Mucosa of rectum (tissue), 2 donors: ENCODE results near the gene SELE.
A peak's percentile ranks its signal among the peaks of the same experiment; 100 is the strongest.
"Not testable (repeated sequence)": the region's sequence is repeated elsewhere in the genome, so short reads cannot be mapped to it uniquely, and the experiment has no call there.

Experiments
- H3K27ac ChIP-seq, 2 donors: one replicate each; pipeline ENCODE4 v1.7.0; 2013; ENCODE audit warnings: inconsistent platforms in 2 of 2, low read depth in 2 of 2, low read length in 2 of 2
- H3K27me3 ChIP-seq, 2 donors: one replicate each; pipeline ENCODE4 v1.7.0; 2013; ENCODE audit warnings: low read length in 2 of 2; ENCODE audit not compliant: control insufficient read depth in 2 of 2, insufficient read depth in 2 of 2
- H3K36me3 ChIP-seq, 2 donors: one replicate each; pipeline ENCODE4 v1.7.0; 2013; ENCODE audit warnings: low read length in 2 of 2; ENCODE audit not compliant: control insufficient read depth in 2 of 2, insufficient read depth in 2 of 2
- H3K4me1 ChIP-seq, 2 donors: one replicate each; pipeline ENCODE4 v1.7.0; 2013; ENCODE audit warnings: low read length in 2 of 2, mild to moderate bottlenecking in 1 of 2; ENCODE audit not compliant: control insufficient read depth in 2 of 2, insufficient read depth in 2 of 2
- H3K4me3 ChIP-seq, 2 donors: one replicate each; pipeline ENCODE4 v1.7.0; 2013; ENCODE audit warnings: low read length in 2 of 2
- H3K9ac ChIP-seq, 2 donors: one replicate each; pipeline ENCODE4 v1.7.0; 2013; ENCODE audit warnings: low read length in 2 of 2, low read depth in 1 of 2, mild to moderate bottlenecking in 1 of 2
- H3K9me3 ChIP-seq, 2 donors: one replicate each; pipeline ENCODE4 v1.7.0; 2013; ENCODE audit warnings: low read length in 2 of 2; ENCODE audit not compliant: control insufficient read depth in 2 of 2
- donor health status: healthy.
- donor health status: Normal muscosa, but diverticular disease.

SELE gene

GRCh38 chr1:169689395-169689794, 44.5 kb downstream of the SELE start:
- Histone ChIP-seq H3K27me3 (no peaks in the 10 kb centered on the region), H3K36me3 (no peaks in the 10 kb centered on the region), H3K9ac (no peak overlapping the region), H3K27ac (no peak overlapping the region), H3K9me3 (no peaks in the 10 kb centered on the region), H3K4me3 (no peak overlapping the region), H3K4me1 (no peaks in the 10 kb centered on the region)

- not testable (repeated sequence) for H3K4me1 ChIP-seq, H3K9me3 ChIP-seq, H3K36me3 ChIP-seq, H3K4me3 ChIP-seq, H3K27ac ChIP-seq, H3K9ac ChIP-seq, H3K27me3 ChIP-seq
Measured at GRCh38 chr1:169688377-169688776, 45.5 kb downstream of the SELE start.

DNA sequence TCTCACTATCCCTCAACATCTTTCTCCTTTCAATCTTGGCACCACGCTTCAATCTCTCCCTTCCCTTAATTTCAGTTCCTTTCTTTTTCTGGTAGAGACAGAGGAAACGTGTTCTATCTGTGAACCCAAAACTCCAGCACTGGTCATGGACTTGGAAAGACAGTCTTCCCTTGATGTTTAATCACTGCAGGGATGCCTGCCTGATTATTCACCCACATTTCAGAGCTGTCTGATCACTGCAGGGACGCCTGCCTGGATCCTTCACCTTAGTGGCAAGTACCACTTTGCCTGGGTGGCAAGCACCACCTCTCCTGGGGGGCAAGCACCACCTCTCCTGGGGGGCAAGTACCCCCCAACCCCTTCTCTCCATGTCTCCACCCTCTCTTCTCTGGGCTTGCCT, 50.2 kb downstream of the SELE start:
- no peaks in the 10 kb centered on the region for H3K4me1 ChIP-seq
- H3K27me3 ChIP-seq, result no peaks in the 10 kb centered on the region
- H3K9me3 ChIP-seq, result no peaks in the 10 kb centered on the region
- no peak overlapping the region for H3K4me3 ChIP-seq
- H3K9ac ChIP-seq, result no peak overlapping the region
- H3K36me3 ChIP-seq, result no peaks in the 10 kb centered on the region
- no peak overlapping the region for H3K27ac ChIP-seq

DNA sequence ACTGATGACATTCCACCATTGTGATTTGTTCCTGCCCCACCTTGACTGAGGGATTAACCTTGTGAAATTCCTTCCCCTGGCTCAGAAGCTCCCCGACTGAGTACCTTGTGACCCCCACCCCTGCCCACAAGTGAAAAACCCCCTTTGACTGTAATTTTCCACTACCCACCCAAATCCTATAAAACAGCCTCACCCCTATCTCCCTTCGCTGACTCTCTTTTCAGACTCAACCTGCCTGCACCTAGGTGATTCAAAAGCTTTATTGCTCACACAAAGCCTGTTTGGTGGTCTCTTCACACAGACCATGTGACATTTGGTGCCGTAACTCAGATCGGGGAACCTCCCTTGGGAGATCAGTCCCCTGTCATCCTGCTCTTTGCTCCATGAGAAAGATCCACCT, 50.7 kb downstream of the SELE start:
- not testable (repeated sequence) for H3K9ac ChIP-seq, H3K9me3 ChIP-seq, H3K27ac ChIP-seq, H3K27me3 ChIP-seq, H3K4me1 ChIP-seq, H3K36me3 ChIP-seq, H3K4me3 ChIP-seq

- Histone ChIP-seq H3K27me3 (no peaks in the 10 kb centered on the region), H3K36me3 (no peaks in the 10 kb centered on the region), H3K9me3 (no peaks in the 10 kb centered on the region), H3K4me1 (no peaks in the 10 kb centered on the region), H3K4me3 (no peak overlapping the region), H3K9ac (no peak overlapping the region), H3K27ac (no peak overlapping the region)
Measured at GRCh38 chr1:169682071-169682470, 51.8 kb downstream of the SELE start.

DNA sequence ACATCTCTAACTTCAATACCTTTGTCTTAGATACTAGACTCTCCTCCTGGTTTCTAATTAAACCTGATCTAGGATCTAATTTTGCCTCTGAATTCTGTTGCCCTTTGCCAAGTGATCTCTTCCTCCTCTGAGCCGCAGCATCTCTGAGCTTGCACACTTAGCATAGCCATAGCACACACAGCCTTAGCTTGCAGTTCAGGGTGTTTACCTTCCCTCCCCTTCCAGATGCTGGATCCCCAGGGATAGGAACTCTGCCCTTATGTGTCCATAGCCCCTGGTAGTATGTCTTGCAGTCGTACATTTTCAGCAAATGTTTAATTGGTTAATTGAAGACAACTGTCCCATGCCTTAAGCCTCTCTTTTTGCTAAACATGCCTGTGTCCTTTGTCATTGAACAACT, 52.7 kb downstream of the SELE start:
- no peak overlapping the region for H3K4me3 ChIP-seq
- H3K4me1 ChIP-seq, result no peaks in the 10 kb centered on the region
- no peaks in the 10 kb centered on the region for H3K9me3 ChIP-seq
- peak overlapping the region in 1 of 2 donors; percentile 4 for H3K27ac ChIP-seq
- H3K36me3 ChIP-seq, result no peaks in the 10 kb centered on the region
- H3K9ac ChIP-seq, result no peak overlapping the region
- no peaks in the 10 kb centered on the region for H3K27me3 ChIP-seq

DNA sequence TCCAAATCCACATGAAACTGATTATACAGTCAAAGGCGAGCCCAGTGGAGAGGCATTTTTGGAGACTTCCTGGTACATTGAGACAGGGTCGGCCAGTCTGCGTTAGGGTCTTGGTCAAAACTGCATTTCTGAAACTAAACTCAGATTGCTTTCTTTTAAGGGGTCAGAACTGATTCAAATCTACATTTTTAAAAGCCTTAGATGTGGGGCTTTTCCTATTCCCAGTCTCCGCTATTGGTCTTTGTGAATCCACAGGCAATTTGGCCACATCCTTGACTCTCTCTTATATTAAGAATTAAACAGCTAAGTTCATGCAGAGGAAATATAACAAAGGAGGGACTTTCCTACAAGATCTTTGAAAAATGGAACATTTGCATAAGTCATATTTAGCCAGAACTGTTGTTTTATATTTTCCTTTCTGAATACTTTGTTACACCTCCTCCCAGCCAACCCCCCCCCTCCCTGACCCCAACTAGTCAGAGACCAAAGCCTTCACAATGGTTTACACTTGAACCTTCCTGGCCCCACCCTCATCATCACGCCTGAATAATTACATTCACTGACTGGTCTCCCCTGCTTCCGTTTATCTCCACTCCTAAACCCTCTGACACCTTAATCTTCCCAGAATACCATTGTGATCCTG, 53.4 kb downstream of the SELE start:
- H3K27ac ChIP-seq, result no peak overlapping the region
- no peaks in the 10 kb centered on the region for H3K36me3 ChIP-seq
- H3K27me3 ChIP-seq, result no peaks in the 10 kb centered on the region
- H3K9me3 ChIP-seq, result no peaks in the 10 kb centered on the region
- H3K9ac ChIP-seq, result no peak overlapping the region
- H3K4me3 ChIP-seq, result no peak overlapping the region
- no peaks in the 10 kb centered on the region for H3K4me1 ChIP-seq

DNA sequence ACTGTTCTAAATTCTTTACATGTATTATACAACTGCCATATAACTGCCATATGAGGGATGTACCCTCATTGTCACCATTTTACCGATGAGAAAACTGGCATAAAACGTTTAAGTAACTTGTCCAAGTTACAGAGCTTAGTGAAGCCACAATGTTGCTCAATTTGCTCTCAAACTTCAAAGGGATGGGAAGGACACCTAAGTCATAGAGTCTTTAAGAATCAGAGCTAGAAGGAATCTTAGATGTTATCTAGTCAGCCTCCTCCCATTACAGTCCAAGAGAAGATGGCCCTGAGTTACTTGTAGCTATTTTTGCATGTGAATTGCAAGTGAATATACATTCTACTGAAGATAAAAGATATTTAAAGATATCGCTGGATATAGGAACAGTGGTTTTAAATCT, 54.2 kb downstream of the SELE start:
- no peak overlapping the region for H3K9ac ChIP-seq
- no peaks in the 10 kb centered on the region for H3K9me3 ChIP-seq
- H3K27me3 ChIP-seq, result no peaks in the 10 kb centered on the region
- H3K36me3 ChIP-seq, result no peaks in the 10 kb centered on the region
- no peaks in the 10 kb centered on the region for H3K4me1 ChIP-seq
- H3K27ac ChIP-seq, result no peak overlapping the region
- H3K4me3 ChIP-seq, result no peak overlapping the region

DNA sequence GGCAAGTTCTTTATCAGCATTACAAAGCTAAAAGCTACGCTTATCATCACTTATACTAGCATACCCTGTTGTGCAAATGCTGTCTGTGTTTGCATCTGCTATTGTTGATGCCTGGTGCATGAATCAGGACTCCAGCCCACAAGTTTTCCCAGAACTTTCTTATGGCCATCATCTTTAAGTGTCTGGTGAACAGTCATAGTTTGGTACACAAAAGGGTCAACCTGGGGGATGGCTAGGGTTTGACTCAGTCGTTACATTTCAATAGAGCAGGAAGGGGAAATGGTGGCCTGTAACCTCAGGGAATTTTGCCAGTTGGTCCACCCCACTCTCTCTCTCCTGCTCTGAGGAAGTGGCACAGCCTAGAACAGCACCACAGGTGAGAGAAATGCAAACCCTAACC, 57.9 kb downstream of the SELE start:
- H3K27me3 ChIP-seq, result no peaks in the 10 kb centered on the region

More for the DNA sequence above, 57.9 kb downstream of the SELE start:
- no peaks in the 10 kb centered on the region for H3K4me1 ChIP-seq
- H3K9ac ChIP-seq, result no peak overlapping the region
- no peaks in the 10 kb centered on the region for H3K36me3 ChIP-seq
- H3K27ac ChIP-seq, result no peak overlapping the region
- H3K9me3 ChIP-seq, result no peaks in the 10 kb centered on the region
- no peak overlapping the region for H3K4me3 ChIP-seq
